Right lobe of liver (tissue), 6 donors: Measurements from ENCODE around the gene CD164L2. TPM values are rescaled to one million over a fixed set of nuclear protein-coding genes. Genes with fewer than 3 reads are reported as not detected.

ENCODE experiments used
- ATAC-seq, 4 donors: fragments of 200-7000 bp; cut with Tn5 transposase; one replicate each; pipeline ENCODE4 v1.9.1; 2020; ENCODE audit warnings: mild to moderate bottlenecking in 4 of 4, moderate library complexity in 4 of 4
- DNase-seq, 3 donors: peaks; one replicate each; pipeline ENCODE4 v3.0.0-alpha.2; 2020
- H3K27ac ChIP-seq, 3 donors: fragments of 200-600 bp; one replicate each; pipeline ENCODE4 v1.8.0; 2022
- H3K27me3 ChIP-seq, 2 donors: fragments of 200-600 bp; one replicate each; pipeline ENCODE4 v1.8.0; 2022
- H3K36me3 ChIP-seq, 4 donors: fragments of 200-600 bp; sonication (generic) in 1 of 4; one replicate each; pipeline versions ENCODE4 v1.5.1 to v1.8.0; 2017 to 2022; ENCODE audit warnings: control low read depth in 1 of 4
- H3K4me1 ChIP-seq, 4 donors: fragments of 200-600 bp; sonication (generic) in 1 of 4; one replicate each; pipeline versions ENCODE4 v1.5.1 to v1.8.0; 2017 to 2022; ENCODE audit warnings: control low read depth in 1 of 4
- H3K4me3 ChIP-seq, 3 donors: fragments of 200-600 bp; one replicate each; pipeline ENCODE4 v1.8.0; 2022
- H3K9me3 ChIP-seq, 4 donors: fragments of 200-600 bp; sonication (generic) in 1 of 4; one replicate each; pipeline versions ENCODE4 v1.5.1 to v1.8.0; 2017 to 2022; ENCODE audit warnings: control low read depth in 1 of 4
- POLR2A ChIP-seq: fragments of 450-650 bp; IDR thresholded peaks from one replicate; pipeline ENCODE4 v1.6.1; 2017; ENCODE audit warnings: antibody characterized with exemption, mild to moderate bottlenecking
- WGBS: methylation state at CpG from one replicate; pipeline ENCODE4 v1.1.6; 2018; ENCODE audit warnings: low coverage, low lambda C conversion rate; ENCODE audit not compliant: insufficient coverage; ENCODE audit errors: missing lambda C conversion rate; 5-methylcytosine and 5-hydroxymethylcytosine counted together
- intact Hi-C, 2 donors: fragments of 100-400 bp; cut with DNase I; formaldehyde crosslinking; loops; one replicate each; pipeline versions ENCODE4 v1.11.2 to v1.14.1; 2022
- total RNA-seq, 6 experiments: library from RNA; depleted of rRNA in 2 of 6; stranded (reverse); fragments of >200 nt in 2 of 6; fragmentation: NEBNext Ultra II Directional in 3 of 6; extraction: Animal tissue kit (Norgen Biotek cat#: 25700) in 3 of 6; gene quantifications; one replicate each; pipeline versions ENCODE4 v1.1.0 to v1.2.4, GENCODE V29; 2016 to 2023
- TF ChIP-seq, protein P1 (sequence below), 4 donors: fragments of 200-600 bp in 3 of 4; fragments of 450-650 bp in 1 of 4; IDR thresholded peaks; one replicate each; pipeline versions ENCODE4 v1.5.1 to v1.8.0; 2016 to 2022; ENCODE audit warnings: antibody characterized with exemption in 4 of 4, mild to moderate bottlenecking in 2 of 4
- donor health status: DM: no; HTN: yes; CAD: no.
- donor health status: DM: no; HTN: no; CAD: no.
- donor health status: DM: no; HTN: no; CAD: no.
- donor health status: DM: no; HTN: yes; CAD: no.
- donor health status: DM: no; HTN: yes; CAD: no.

The CD164L2 gene
- total RNA-seq, 6 experiments from 2014 or later: 0.86 TPM; not detected in 5

DNA sequence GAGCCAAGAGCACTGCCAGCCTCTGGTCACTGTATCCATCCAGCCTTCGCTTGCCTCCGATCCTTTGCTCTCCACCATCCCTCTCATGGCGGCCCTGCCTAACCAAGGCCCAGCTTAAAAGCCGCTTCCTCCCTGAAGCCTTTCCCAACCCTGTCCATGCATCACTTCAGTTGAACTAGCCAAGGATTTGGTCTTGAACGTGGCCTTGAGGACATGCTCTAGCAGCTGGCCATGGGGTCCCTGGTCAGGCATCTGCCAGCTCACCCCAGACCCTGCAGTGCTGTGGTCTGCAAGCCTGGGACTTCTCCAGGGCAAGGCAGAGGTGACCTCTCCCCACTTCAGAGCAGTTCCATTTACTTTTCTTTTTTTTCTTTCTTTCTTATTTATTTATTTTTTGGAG is 46.4 kb downstream of the CD164L2 start:
- peaks cover 0 to 29% (median 7%) of the 10 kb centered on the region in 4 donors for H3K36me3 ChIP-seq
- DNase-seq: no peak

DNA sequence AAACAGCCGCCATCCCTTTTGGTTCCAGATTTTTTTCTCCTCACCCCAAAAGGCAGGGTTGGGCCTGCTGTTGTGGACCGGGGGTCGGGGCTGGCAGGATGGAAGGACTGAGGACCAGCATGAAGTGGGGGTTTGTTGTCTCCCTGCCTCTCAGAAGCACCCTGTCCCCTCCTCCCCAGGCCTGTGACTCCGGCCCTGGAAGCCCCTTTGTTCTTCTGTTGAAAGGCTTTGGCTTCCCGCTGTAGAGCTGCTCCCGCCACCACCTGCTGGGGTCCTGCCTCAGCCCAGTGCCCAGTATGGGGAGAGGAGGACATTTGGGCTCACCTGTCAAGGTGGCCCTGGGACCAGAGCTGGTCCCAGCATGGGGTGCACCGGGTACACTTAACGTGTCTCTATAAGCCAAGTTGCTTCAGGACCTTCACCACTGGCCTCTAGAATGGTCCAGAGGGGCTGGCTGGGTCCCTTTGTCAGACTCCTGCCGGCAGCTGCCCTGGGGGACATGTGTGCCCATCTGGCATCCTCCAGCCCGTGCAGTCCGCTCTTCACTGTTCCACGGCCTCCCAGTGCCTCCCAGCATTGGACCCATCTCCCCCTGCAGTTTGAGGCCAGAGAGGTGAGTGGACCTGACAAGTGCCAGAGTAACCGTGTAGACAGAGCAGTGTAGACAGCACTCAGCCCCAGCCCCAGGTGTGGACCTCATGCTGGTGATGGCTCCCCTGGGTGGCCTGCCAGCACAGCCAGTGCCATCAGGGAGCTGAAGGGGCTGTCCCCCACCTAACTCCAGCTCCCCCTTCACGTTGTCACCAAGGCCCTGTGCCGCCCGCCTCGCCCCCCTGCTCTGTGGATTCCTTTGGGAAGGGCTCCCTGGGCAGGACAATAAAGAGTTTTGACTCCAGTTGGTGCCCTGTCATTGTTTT is 47.4 kb downstream of the CD164L2 start:
- ATAC-seq: no peak
- Histone ChIP-seq H3K27ac (no peak overlapping the region), H3K36me3 (peaks cover 0 to 29% (median 9%) of the 10 kb centered on the region in 4 donors), H3K27me3 (no peaks in the 10 kb centered on the region), H3K4me3 (no peak overlapping the region), H3K9me3 (no peaks in the 10 kb centered on the region), H3K4me1 (no peaks in the 10 kb centered on the region)
- WGBS: no CpG with 5 or more reads among the region's 17 CpGs
- TF ChIP-seq, protein P1, sequence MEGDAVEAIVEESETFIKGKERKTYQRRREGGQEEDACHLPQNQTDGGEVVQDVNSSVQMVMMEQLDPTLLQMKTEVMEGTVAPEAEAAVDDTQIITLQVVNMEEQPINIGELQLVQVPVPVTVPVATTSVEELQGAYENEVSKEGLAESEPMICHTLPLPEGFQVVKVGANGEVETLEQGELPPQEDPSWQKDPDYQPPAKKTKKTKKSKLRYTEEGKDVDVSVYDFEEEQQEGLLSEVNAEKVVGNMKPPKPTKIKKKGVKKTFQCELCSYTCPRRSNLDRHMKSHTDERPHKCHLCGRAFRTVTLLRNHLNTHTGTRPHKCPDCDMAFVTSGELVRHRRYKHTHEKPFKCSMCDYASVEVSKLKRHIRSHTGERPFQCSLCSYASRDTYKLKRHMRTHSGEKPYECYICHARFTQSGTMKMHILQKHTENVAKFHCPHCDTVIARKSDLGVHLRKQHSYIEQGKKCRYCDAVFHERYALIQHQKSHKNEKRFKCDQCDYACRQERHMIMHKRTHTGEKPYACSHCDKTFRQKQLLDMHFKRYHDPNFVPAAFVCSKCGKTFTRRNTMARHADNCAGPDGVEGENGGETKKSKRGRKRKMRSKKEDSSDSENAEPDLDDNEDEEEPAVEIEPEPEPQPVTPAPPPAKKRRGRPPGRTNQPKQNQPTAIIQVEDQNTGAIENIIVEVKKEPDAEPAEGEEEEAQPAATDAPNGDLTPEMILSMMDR (IDR thresholded peaks at IDR 0.05): no peak
- no peak for TF ChIP-seq POLR2A
- intact Hi-C loops: no loop called here
- DNase-seq: no peak

More for the DNA sequence above, 46.4 kb downstream of the CD164L2 start:
- H3K9me3 ChIP-seq: no peaks in the 10 kb centered on the region
- WGBS: 75% methylated on average over 1 of the region's 5 CpGs
- H3K4me3 ChIP-seq: no peak overlapping the region
- H3K27me3 ChIP-seq: no peaks in the 10 kb centered on the region
- intact Hi-C loops: no loop called here
- no peaks in the 10 kb centered on the region for H3K4me1 ChIP-seq
- ATAC-seq: no peak
- TF ChIP-seq, protein P1 (IDR thresholded peaks at IDR 0.05): no peak
- no peak for TF ChIP-seq POLR2A
- H3K27ac ChIP-seq: no peak overlapping the region

DNA sequence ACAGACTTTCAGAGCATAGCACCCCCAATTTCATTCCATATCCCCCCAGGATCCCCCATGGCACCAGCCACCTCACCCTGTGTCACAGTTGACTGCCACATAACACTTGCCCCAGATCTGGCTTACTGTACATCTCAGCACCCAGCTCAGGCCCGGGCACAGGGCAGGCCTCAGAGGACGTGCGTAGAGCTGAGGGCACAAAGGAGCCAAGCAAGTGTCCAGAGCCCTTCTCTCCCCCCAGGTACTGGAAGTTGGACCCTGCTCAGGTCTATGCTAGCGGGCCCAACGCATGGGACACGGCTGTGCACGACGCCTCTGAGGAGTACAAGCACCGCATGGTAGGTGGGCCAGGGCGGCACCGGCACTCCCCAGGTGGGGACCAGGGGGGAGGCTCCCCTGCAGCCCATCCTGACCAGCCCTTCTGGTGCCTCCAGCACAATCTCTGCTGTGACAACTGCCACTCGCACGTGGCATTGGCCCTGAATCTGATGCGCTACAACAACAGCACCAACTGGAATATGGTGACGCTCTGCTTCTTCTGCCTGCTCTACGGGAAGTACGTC is 49.3 kb downstream of the CD164L2 start:
- intact Hi-C loops: no loop called here
- 82% methylated on average over 8 of the region's 17 CpGs for WGBS

DNA sequence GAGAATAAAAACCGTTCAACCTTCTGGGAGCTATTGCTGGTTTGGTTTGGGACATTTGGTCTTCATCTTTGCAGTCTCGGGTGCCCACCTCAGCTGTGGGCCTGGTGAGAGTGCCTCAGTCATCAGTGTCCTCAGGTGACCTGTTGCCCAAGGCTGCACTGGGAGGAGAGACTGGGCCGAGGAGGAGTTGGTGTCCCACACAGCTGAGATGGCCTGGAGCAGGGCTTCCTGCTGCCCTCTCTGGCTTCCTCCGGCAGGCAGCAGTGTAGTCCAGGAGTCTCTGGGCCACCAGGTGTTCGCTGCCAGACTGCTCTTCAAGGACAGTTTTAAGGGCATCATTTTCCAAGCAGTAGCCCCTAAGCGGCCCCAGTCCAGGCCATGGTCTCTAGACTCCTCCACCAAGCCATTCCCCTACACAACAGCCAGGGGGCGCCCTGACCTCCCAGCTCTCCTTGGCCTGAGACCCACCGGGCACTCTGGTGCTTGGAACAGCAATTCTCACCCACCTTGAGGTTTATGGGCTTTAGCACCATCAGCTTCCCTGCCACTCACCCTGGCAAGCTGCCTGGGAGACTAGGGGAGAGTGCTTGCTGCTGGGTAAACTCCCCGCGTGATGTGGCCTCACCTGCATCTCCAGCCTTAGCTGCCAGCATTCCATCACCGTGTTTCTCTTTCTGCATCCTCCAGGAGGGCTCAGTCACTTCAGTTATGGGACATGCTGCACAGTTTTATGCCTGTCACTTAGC is 50.4 kb downstream of the CD164L2 start:
- Histone ChIP-seq H3K9me3 (no peaks in the 10 kb centered on the region), H3K4me3 (no peak overlapping the region), H3K36me3 (peaks cover 0 to 29% (median 9%) of the 10 kb centered on the region in 4 donors), H3K27me3 (no peaks in the 10 kb centered on the region), H3K4me1 (no peaks in the 10 kb centered on the region), H3K27ac (no peak overlapping the region)
- WGBS: 76% methylated on average over 5 of the region's 11 CpGs
- TF ChIP-seq, protein P1 (IDR thresholded peaks at IDR 0.05): peak; percentile 56 to 81 (median 79)
- no peak for TF ChIP-seq POLR2A
- peak; percentile 61 to 74 (median 72) for ATAC-seq
- intact Hi-C loops: no loop called here
- peak in 1 of 3 donors; percentile 44 for DNase-seq

More for the DNA sequence above, 49.3 kb downstream of the CD164L2 start:
- TF ChIP-seq, protein P1 (IDR thresholded peaks at IDR 0.05): no peak
- TF ChIP-seq POLR2A: no peak
- no peaks in the 10 kb centered on the region for H3K27me3 ChIP-seq
- DNase-seq (no peak), ATAC-seq (no peak)
- no peak overlapping the region for H3K27ac ChIP-seq
- H3K4me3 ChIP-seq: no peak overlapping the region
- H3K9me3 ChIP-seq: no peaks in the 10 kb centered on the region
- no peaks in the 10 kb centered on the region for H3K4me1 ChIP-seq
- peaks cover 0 to 29% (median 9%) of the 10 kb centered on the region in 4 donors for H3K36me3 ChIP-seq
